Ovary (tissue), 3 donors: ENCODE results near the gene SEC23IP.
"Not testable (repeated sequence)": the region's sequence is repeated elsewhere in the genome, so short reads cannot be mapped to it uniquely, and the experiment has no call there.

ENCODE experiments used
- CTCF ChIP-seq, 3 donors: fragments of 450-650 bp in 2 of 3; fragments of 200-600 bp in 1 of 3; IDR thresholded peaks; one replicate each; pipeline versions ENCODE4 v1.5.1 to v1.8.0; 2016 to 2022; ENCODE audit warnings: antibody characterized with exemption in 3 of 3, mild to moderate bottlenecking in 1 of 3
- POLR2A ChIP-seq: fragments of 450-650 bp; IDR thresholded peaks from one replicate; pipeline ENCODE4 v1.6.1; 2017; ENCODE audit warnings: antibody characterized with exemption, mild to moderate bottlenecking, moderate library complexity
- donor health status: DM: no; HTN: no; CAD: no.

GRCh38 chr10:119886070-119886469 is 6.5 kb upstream of the SEC23IP start:
- not testable (repeated sequence) for TF ChIP-seq CTCF (IDR thresholded peaks at IDR 0.05); POLR2A
